HepG2 (cell line): ENCODE results near the gene RNASE8. TPM values are rescaled to one million over a fixed set of nuclear protein-coding genes. Genes with fewer than 3 reads are reported as not detected.

ENCODE experiments used
- CBFB ChIP-seq: sonication (generic); formaldehyde crosslinking; IDR thresholded peaks from 2 replicates; pipeline ENCODE4 v1.4.0; 2020; ENCODE audit warnings: missing genetic modification reagents
- KDM5B ChIP-seq: sonication (generic); formaldehyde crosslinking; IDR thresholded peaks from 2 replicates; pipeline ENCODE4 v1.4.0; 2020; ENCODE audit warnings: missing genetic modification reagents, mild to moderate bottlenecking, borderline replicate concordance
- POLR2G ChIP-seq: fragments of 200-400 bp; formaldehyde crosslinking; IDR thresholded peaks from 2 replicates; pipeline ENCODE4 v1.6.1; 2018; ENCODE audit warnings: mild to moderate bottlenecking, low read depth, low read length, moderate library complexity
- RFX3 ChIP-seq: IDR thresholded peaks from 2 replicates; pipeline ENCODE4 v1.6.1; 2016; ENCODE audit warnings: missing biosample characterization, missing genetic modification reagents
- SMARCE1 ChIP-seq: fragments of 450-650 bp; IDR thresholded peaks from 2 replicates; pipeline ENCODE4 v1.6.1; 2017; ENCODE audit warnings: borderline replicate concordance
- SNAPC2 ChIP-seq: sonication (generic); formaldehyde crosslinking; IDR thresholded peaks from 2 replicates; pipeline ENCODE4 v1.8.1; 2022; ENCODE audit warnings: mild to moderate bottlenecking, missing genetic modification reagents
- WIZ ChIP-seq: sonication (generic); formaldehyde crosslinking; IDR thresholded peaks from 2 replicates; pipeline ENCODE4 v1.5.1; 2020; ENCODE audit warnings: mild to moderate bottlenecking, missing genetic modification reagents
- polyA plus RNA-seq, 8 experiments: library from polyadenylated mRNA; depleted of rRNA in 3 of 8; stranded (reverse) in 7 of 8; unstranded in 1 of 8; fragments of >200 nt; fragmentation: Illumina TruSeq in 4 of 8; extraction: Trizol in 4 of 8; gene quantifications; 2 replicates each; pipeline versions ENCODE4 v1.2.1 to v1.2.3, GENCODE V29; 2011 to 2016; ENCODE audit warnings: low read depth in 4 of 8, missing spikeins in 1 of 8, mixed read lengths in 1 of 8; ENCODE audit not compliant: insufficient read depth in 1 of 8
- total RNA-seq, 5 experiments: library from RNA; depleted of rRNA; stranded (reverse); fragments of >200 nt; fragmentation: Illumina TruSeq; extraction: Trizol; gene quantifications; 2 replicates each; pipeline ENCODE4 v1.2.3, GENCODE V29; 2016; ENCODE audit warnings: low read depth in 1 of 5
- TF ChIP-seq, protein P1 (sequence below): sonication (generic); IDR thresholded peaks from 2 replicates; pipeline ENCODE4 v1.6.1; 2016; ENCODE audit warnings: low read depth, borderline replicate concordance
- TF ChIP-seq, protein P2 (sequence below): sonication (generic); formaldehyde crosslinking; conservative IDR thresholded peaks from 2 replicates; pipeline ENCODE4 v1.8.1; 2023; ENCODE audit warnings: missing genetic modification reagents
- TF ChIP-seq, protein P3 (sequence below): fragments of 450-650 bp; IDR thresholded peaks from 2 replicates; pipeline ENCODE4 v1.6.1; 2016
- TF ChIP-seq, protein P4 (sequence below), 2 experiments: IDR thresholded peaks; 2 replicates each; pipeline ENCODE4 v1.6.1; 2011 to 2012; ENCODE audit warnings: low read length in 2 of 2, borderline replicate concordance in 1 of 2, low read depth in 1 of 2, mild to moderate bottlenecking in 1 of 2, moderate library complexity in 1 of 2
- TF ChIP-seq, protein P5 (sequence below): sonication (generic); formaldehyde crosslinking; conservative IDR thresholded peaks from 2 replicates; pipeline ENCODE4 v1.4.0; 2020; ENCODE audit warnings: missing genetic modification reagents
- TF ChIP-seq, protein P6 (sequence below): sonication (generic); formaldehyde crosslinking; IDR thresholded peaks from 2 replicates; pipeline ENCODE4 v1.4.0; 2020; ENCODE audit warnings: missing genetic modification reagents, borderline replicate concordance
- TF ChIP-seq, protein P7 (sequence below): sonication (generic); formaldehyde crosslinking; IDR thresholded peaks from 2 replicates; pipeline ENCODE4 v1.4.0; 2020; ENCODE audit warnings: missing genetic modification reagents

RNASE8 gene
- total and polyA plus RNA-seq, 2 of the 13 experiments (the other 11 are each of a cell fraction or from before 2014, with no cell fraction given) = not detected

DNA sequence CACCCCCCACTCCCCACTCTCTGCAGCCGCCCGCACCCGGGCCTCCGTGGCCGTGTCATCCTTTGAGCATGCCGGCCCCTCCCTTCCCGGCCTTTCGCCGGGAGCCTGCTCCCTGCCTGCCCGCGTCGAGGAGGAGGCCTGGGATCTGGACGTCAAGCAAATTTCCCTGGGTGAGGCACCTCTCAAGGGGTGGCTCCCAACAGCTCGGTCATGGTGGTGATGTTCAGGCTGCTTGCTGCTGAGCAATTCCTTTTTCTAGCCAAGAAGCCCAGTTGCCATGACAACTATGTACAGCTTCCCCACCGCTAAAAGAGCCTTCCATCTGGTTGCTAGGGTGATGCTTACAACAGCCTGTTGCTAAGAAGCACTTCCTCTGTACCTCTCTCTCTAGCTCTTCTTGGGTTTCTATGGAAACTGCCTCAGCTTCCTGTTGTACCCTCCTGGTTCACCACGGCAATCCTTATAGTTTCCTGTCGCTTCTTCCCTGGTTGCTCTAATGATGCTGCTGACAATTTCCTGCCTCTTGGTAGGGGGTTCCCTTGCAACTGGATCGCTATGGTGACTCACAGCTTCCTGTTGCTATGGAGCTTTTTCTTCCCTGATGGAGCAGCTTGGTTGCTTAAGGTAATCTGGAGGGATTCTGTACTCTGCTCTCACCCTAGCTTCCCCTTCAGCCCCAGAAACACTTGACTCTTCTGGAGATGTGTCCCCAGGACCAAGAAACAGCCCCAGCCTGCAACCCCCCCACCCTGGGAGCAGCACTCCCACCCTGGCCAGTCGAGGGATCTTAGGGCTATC lies 29.9 kb downstream of the RNASE8 start (continued):
- TF ChIP-seq POLR2G (0 out of 2 replicates have a peak, but pooled peaks have one; percentile 16), RFX3 (peak; percentile 67; the same call in 1 of the 2 replicates), CBFB (CRISPR knock-in tag) (no peak), SMARCE1 (no peak), SNAPC2 (CRISPR knock-in tag) (no peak), KDM5B (CRISPR knock-in tag) (no peak), WIZ (no peak)
- TF ChIP-seq, protein P1, sequence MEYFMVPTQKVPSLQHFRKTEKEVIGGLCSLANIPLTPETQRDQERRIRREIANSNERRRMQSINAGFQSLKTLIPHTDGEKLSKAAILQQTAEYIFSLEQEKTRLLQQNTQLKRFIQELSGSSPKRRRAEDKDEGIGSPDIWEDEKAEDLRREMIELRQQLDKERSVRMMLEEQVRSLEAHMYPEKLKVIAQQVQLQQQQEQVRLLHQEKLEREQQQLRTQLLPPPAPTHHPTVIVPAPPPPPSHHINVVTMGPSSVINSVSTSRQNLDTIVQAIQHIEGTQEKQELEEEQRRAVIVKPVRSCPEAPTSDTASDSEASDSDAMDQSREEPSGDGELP = no peak
- TF ChIP-seq, protein P2, sequence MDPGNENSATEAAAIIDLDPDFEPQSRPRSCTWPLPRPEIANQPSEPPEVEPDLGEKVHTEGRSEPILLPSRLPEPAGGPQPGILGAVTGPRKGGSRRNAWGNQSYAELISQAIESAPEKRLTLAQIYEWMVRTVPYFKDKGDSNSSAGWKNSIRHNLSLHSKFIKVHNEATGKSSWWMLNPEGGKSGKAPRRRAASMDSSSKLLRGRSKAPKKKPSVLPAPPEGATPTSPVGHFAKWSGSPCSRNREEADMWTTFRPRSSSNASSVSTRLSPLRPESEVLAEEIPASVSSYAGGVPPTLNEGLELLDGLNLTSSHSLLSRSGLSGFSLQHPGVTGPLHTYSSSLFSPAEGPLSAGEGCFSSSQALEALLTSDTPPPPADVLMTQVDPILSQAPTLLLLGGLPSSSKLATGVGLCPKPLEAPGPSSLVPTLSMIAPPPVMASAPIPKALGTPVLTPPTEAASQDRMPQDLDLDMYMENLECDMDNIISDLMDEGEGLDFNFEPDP = no peak
- TF ChIP-seq, protein P3, sequence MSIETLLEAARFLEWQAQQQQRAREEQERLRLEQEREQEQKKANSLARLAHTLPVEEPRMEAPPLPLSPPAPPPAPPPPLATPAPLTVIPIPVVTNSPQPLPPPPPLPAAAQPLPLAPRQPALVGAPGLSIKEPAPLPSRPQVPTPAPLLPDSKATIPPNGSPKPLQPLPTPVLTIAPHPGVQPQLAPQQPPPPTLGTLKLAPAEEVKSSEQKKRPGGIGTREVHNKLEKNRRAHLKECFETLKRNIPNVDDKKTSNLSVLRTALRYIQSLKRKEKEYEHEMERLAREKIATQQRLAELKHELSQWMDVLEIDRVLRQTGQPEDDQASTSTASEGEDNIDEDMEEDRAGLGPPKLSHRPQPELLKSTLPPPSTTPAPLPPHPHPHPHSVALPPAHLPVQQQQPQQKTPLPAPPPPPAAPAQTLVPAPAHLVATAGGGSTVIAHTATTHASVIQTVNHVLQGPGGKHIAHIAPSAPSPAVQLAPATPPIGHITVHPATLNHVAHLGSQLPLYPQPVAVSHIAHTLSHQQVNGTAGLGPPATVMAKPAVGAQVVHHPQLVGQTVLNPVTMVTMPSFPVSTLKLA = no peak
- TF ChIP-seq, protein P4, sequence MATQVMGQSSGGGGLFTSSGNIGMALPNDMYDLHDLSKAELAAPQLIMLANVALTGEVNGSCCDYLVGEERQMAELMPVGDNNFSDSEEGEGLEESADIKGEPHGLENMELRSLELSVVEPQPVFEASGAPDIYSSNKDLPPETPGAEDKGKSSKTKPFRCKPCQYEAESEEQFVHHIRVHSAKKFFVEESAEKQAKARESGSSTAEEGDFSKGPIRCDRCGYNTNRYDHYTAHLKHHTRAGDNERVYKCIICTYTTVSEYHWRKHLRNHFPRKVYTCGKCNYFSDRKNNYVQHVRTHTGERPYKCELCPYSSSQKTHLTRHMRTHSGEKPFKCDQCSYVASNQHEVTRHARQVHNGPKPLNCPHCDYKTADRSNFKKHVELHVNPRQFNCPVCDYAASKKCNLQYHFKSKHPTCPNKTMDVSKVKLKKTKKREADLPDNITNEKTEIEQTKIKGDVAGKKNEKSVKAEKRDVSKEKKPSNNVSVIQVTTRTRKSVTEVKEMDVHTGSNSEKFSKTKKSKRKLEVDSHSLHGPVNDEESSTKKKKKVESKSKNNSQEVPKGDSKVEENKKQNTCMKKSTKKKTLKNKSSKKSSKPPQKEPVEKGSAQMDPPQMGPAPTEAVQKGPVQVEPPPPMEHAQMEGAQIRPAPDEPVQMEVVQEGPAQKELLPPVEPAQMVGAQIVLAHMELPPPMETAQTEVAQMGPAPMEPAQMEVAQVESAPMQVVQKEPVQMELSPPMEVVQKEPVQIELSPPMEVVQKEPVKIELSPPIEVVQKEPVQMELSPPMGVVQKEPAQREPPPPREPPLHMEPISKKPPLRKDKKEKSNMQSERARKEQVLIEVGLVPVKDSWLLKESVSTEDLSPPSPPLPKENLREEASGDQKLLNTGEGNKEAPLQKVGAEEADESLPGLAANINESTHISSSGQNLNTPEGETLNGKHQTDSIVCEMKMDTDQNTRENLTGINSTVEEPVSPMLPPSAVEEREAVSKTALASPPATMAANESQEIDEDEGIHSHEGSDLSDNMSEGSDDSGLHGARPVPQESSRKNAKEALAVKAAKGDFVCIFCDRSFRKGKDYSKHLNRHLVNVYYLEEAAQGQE (IDR thresholded peaks at IDR 0.05; ENCODE audit: borderline replicate concordance in 1 of 2, low read depth in 1 of 2, low read length in 2 of 2) = no peak
- TF ChIP-seq, protein P5, sequence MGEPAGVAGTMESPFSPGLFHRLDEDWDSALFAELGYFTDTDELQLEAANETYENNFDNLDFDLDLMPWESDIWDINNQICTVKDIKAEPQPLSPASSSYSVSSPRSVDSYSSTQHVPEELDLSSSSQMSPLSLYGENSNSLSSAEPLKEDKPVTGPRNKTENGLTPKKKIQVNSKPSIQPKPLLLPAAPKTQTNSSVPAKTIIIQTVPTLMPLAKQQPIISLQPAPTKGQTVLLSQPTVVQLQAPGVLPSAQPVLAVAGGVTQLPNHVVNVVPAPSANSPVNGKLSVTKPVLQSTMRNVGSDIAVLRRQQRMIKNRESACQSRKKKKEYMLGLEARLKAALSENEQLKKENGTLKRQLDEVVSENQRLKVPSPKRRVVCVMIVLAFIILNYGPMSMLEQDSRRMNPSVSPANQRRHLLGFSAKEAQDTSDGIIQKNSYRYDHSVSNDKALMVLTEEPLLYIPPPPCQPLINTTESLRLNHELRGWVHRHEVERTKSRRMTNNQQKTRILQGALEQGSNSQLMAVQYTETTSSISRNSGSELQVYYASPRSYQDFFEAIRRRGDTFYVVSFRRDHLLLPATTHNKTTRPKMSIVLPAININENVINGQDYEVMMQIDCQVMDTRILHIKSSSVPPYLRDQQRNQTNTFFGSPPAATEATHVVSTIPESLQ (CRISPR knock-in tag) = no peak
- TF ChIP-seq, protein P6, sequence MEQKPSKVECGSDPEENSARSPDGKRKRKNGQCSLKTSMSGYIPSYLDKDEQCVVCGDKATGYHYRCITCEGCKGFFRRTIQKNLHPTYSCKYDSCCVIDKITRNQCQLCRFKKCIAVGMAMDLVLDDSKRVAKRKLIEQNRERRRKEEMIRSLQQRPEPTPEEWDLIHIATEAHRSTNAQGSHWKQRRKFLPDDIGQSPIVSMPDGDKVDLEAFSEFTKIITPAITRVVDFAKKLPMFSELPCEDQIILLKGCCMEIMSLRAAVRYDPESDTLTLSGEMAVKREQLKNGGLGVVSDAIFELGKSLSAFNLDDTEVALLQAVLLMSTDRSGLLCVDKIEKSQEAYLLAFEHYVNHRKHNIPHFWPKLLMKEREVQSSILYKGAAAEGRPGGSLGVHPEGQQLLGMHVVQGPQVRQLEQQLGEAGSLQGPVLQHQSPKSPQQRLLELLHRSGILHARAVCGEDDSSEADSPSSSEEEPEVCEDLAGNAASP = no peak
- TF ChIP-seq, protein P7, sequence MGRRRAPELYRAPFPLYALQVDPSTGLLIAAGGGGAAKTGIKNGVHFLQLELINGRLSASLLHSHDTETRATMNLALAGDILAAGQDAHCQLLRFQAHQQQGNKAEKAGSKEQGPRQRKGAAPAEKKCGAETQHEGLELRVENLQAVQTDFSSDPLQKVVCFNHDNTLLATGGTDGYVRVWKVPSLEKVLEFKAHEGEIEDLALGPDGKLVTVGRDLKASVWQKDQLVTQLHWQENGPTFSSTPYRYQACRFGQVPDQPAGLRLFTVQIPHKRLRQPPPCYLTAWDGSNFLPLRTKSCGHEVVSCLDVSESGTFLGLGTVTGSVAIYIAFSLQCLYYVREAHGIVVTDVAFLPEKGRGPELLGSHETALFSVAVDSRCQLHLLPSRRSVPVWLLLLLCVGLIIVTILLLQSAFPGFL (CRISPR knock-in tag) = no peak
